ENCODE results near the gene ELANE. TPM values are rescaled to one million over a fixed set of nuclear protein-coding genes. Genes with fewer than 3 reads are reported as not detected.

ELANE gene
- total and polyA plus RNA-seq, 5 donors from 2014 or later, result not detected

DNA sequence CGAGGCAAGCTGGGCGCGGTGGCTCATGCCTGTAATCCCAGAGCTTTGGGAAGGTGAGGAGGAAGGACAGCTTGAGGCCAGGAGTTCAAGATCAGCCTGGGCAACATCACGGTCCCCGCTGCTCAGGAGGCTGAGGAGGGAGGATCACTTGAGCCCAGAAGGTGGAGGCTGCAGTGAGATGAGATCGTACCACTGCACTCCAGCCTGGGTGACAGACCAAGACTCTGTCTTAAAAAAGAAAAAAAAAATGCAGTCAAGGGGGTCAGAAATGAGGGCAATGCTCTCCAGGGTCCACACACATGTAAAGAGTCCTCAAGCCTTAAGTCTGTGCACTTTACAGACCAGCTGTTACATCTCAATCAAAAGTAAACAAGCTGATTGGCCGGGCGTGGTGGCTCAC is 52.4 kb downstream of the ELANE start:
- peaks cover 0 to 78% (median 27%) of the 10 kb centered on the region in 4 donors for H3K4me1 Mint-ChIP-seq

More for the DNA sequence above, 52.4 kb downstream of the ELANE start:
- ATAC-seq (ENCODE audit: low read depth in 2 of 2), result no peak
- no peak for DNase-seq
- H3K4me3 ChIP-seq (ENCODE audit: low read depth, low read length), result no peak overlapping the region
- H3K27ac Mint-ChIP-seq, result peak overlapping the region in 2 of 3 donors; percentile 59 to 93
- peaks cover 9% of the 10 kb centered on the region for H3K27me3 Mint-ChIP-seq
- H3K36me3 Mint-ChIP-seq, result peaks cover 7% of the 10 kb centered on the region
- peak overlapping the region in 3 of 4 donors; percentile 33 to 75 (median 44) for H3K4me3 Mint-ChIP-seq
- H3K27ac ChIP-seq (ENCODE audit: insufficient read depth, low read length, poor library complexity, severe bottlenecking), result peak overlapping the region; percentile 5
- peaks cover 0 to 2% (median 0%) of the 10 kb centered on the region in 7 donors for H3K9me3 Mint-ChIP-seq
- H3K27me3 ChIP-seq (ENCODE audit: control insufficient read depth, insufficient read depth, low read length), result no peaks in the 10 kb centered on the region
- peaks cover 73% of the 10 kb centered on the region for H3K4me1 ChIP-seq (ENCODE audit: control insufficient read depth, insufficient read depth, low read length, poor library complexity, severe bottlenecking)
- H3K36me3 ChIP-seq (ENCODE audit: control insufficient read depth, insufficient read depth, low read length), result peaks cover 22% of the 10 kb centered on the region
- no peaks in the 10 kb centered on the region for H3K9me3 ChIP-seq (ENCODE audit: control insufficient read depth in 2 of 2, low read length in 2 of 2)

Other genes with a start within 250 kb of the ELANE start
- 62.9 TPM for gene POLRMT, start 218.8 kb upstream of the ELANE start, total RNA-seq
- gene POLRMT, start 218.8 kb upstream of the ELANE start, polyA plus RNA-seq, result 10 to 100 TPM; 25.4 to 38.1 (median 34.1) TPM
- 0.81 TPM for gene FGF22, start 212.4 kb upstream of the ELANE start, total RNA-seq
- under 1 TPM in 1 of 4 donors, not detected in 3; 0.17 TPM for gene FGF22, start 212.4 kb upstream of the ELANE start, polyA plus RNA-seq
- gene RNF126, start 189.1 kb upstream of the ELANE start, total RNA-seq, result 124 TPM
- gene RNF126, start 189.1 kb upstream of the ELANE start, polyA plus RNA-seq, result 10 to 100 TPM; 57.2 to 80.8 (median 76.9) TPM
- gene FSTL3, start 175.9 kb upstream of the ELANE start, total RNA-seq, result 0.64 TPM
- gene FSTL3, start 175.9 kb upstream of the ELANE start, polyA plus RNA-seq, result 1 to 10 TPM in 1 of 4 donors, under 1 TPM in 3; 0.55 to 2.1 (median 0.71) TPM
- gene PRSS57, start 156.9 kb upstream of the ELANE start, total RNA-seq, result 3.3 TPM
- not detected for gene PRSS57, start 156.9 kb upstream of the ELANE start, polyA plus RNA-seq
- not detected for gene PALM, start 143.4 kb upstream of the ELANE start, total RNA-seq
- not detected for gene PALM, start 143.4 kb upstream of the ELANE start, polyA plus RNA-seq
- not detected for gene MISP, start 101.2 kb upstream of the ELANE start, total RNA-seq
- not detected for gene MISP, start 101.2 kb upstream of the ELANE start, polyA plus RNA-seq
- 308 TPM for gene PTBP1, start 54.9 kb upstream of the ELANE start, total RNA-seq
- 100 to 1,000 TPM; 108 to 132 (median 126) TPM for gene PTBP1, start 54.9 kb upstream of the ELANE start, polyA plus RNA-seq
- not detected for gene PLPPR3, start 30.3 kb upstream of the ELANE start, total RNA-seq
- not detected for gene PLPPR3, start 30.3 kb upstream of the ELANE start, polyA plus RNA-seq
- 0.59 TPM for gene AZU1, start 24.5 kb upstream of the ELANE start, total RNA-seq
- gene AZU1, start 24.5 kb upstream of the ELANE start, polyA plus RNA-seq, result not detected
- gene PRTN3, start 11.3 kb upstream of the ELANE start, total RNA-seq, result not detected
- gene PRTN3, start 11.3 kb upstream of the ELANE start, polyA plus RNA-seq, result not detected
- gene CFD, start 7.4 kb downstream of the ELANE start, total RNA-seq, result 1.9 TPM
- gene CFD, start 7.4 kb downstream of the ELANE start, polyA plus RNA-seq, result 1 to 10 TPM; 2.0 to 6.4 (median 2.5) TPM
- 71.5 TPM for gene MED16, start 40.9 kb downstream of the ELANE start, total RNA-seq
- gene MED16, start 40.9 kb downstream of the ELANE start, polyA plus RNA-seq, result 10 to 100 TPM; 61.9 to 91.7 (median 81.4) TPM
- gene RNU6-9, start 41.2 kb downstream of the ELANE start, total RNA-seq, result not detected
- not detected for gene RNU6-9, start 41.2 kb downstream of the ELANE start, polyA plus RNA-seq
- gene R3HDM4, start 60.9 kb downstream of the ELANE start, total RNA-seq, result 266 TPM
- gene R3HDM4, start 60.9 kb downstream of the ELANE start, polyA plus RNA-seq, result 100 to 1,000 TPM; 249 to 283 (median 267) TPM
- gene KISS1R, start 65.0 kb downstream of the ELANE start, total RNA-seq, result 0.86 TPM
- 1 to 10 TPM in 1 of 4 donors, under 1 TPM in 2, not detected in 1; 0.21 to 1.2 (median 0.48) TPM for gene KISS1R, start 65.0 kb downstream of the ELANE start, polyA plus RNA-seq
- 14.4 TPM for gene ARID3A, start 73.7 kb downstream of the ELANE start, total RNA-seq
- gene ARID3A, start 73.7 kb downstream of the ELANE start, polyA plus RNA-seq, result 1 to 10 TPM in 2 of 4 donors, under 1 TPM in 2; 0.63 to 1.4 (median 0.99) TPM
- gene WDR18, start 132.0 kb downstream of the ELANE start, total RNA-seq, result 23.8 TPM
- gene WDR18, start 132.0 kb downstream of the ELANE start, polyA plus RNA-seq, result 10 to 100 TPM; 55.4 to 71.1 (median 64.9) TPM
- not detected for gene GRIN3B, start 148.1 kb downstream of the ELANE start, total RNA-seq
- gene GRIN3B, start 148.1 kb downstream of the ELANE start, polyA plus RNA-seq, result not detected
- gene TMEM259, start 168.8 kb downstream of the ELANE start, total RNA-seq, result 339 TPM
- gene TMEM259, start 168.8 kb downstream of the ELANE start, polyA plus RNA-seq, result 10 to 100 TPM; 51.6 to 67.1 (median 54.2) TPM
- not detected for gene RNU6-2, start 169.2 kb downstream of the ELANE start, total RNA-seq
- gene RNU6-2, start 169.2 kb downstream of the ELANE start, polyA plus RNA-seq, result not detected
- gene CNN2, start 174.3 kb downstream of the ELANE start, total RNA-seq, result 397 TPM
- gene CNN2, start 174.3 kb downstream of the ELANE start, polyA plus RNA-seq, result 100 to 1,000 TPM; 378 to 426 (median 401) TPM
- 161 TPM for gene ABCA7, start 187.8 kb downstream of the ELANE start, total RNA-seq
- gene ABCA7, start 187.8 kb downstream of the ELANE start, polyA plus RNA-seq, result 10 to 100 TPM in 1 of 4 donors, 1 to 10 TPM in 3; 3.4 to 13.3 (median 6.9) TPM
- gene ARHGAP45, start 214.9 kb downstream of the ELANE start, total RNA-seq, result 756 TPM
- gene ARHGAP45, start 214.9 kb downstream of the ELANE start, polyA plus RNA-seq, result 100 to 1,000 TPM; 258 to 297 (median 277) TPM
- gene POLR2E, start 243.1 kb downstream of the ELANE start, total RNA-seq, result 72.4 TPM
- 100 to 1,000 TPM; 120 to 145 (median 133) TPM for gene POLR2E, start 243.1 kb downstream of the ELANE start, polyA plus RNA-seq

Data from CD4-positive, CD25-positive, alpha-beta regulatory T cell (primary cell).